AG09309 (cell line): ENCODE results near the gene SH2D4B.

ENCODE experiments used
- DNase-seq: peaks from one replicate; pipeline ENCODE4 v3.0.0-alpha.2; 2010; ENCODE audit warnings: low read depth
- H3K4me3 ChIP-seq: 2 replicates; pipeline ENCODE4 v1.5.1; 2011; ENCODE audit warnings: mild to moderate bottlenecking, low read depth, low read length, moderate library complexity; ENCODE audit not compliant: control insufficient read depth
- TF ChIP-seq, protein P1 (sequence below): IDR thresholded peaks from 2 replicates; pipeline ENCODE4 v1.5.1; 2011; ENCODE audit warnings: mild to moderate bottlenecking, low read depth, low read length, inconsistent platforms; ENCODE audit not compliant: insufficient read depth, control insufficient read depth; ENCODE audit errors: missing control alignments

SH2D4B gene

DNA sequence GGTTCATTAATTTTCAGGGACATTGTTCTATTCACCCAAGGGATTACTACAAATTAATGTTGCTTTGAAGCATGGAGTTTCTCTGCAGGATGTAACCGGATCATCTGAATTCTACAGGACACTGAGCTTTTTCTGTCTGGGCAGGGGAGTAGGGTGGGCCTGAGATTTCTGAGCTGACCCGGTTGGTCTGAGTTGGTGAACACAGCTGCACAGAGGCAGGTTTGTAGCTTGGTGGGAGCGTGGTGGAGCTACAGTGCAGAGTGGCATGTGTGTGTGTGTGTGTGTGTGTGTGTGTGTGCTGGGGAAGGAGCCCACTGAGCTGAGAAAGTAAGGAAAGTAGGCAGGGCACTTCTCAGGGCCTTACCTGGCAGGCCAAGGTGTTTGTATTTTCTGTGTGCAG, 62.6 kb downstream of the SH2D4B start:
- no peak overlapping the region for H3K4me3 ChIP-seq
- no peak for DNase-seq
- TF ChIP-seq, protein P1, sequence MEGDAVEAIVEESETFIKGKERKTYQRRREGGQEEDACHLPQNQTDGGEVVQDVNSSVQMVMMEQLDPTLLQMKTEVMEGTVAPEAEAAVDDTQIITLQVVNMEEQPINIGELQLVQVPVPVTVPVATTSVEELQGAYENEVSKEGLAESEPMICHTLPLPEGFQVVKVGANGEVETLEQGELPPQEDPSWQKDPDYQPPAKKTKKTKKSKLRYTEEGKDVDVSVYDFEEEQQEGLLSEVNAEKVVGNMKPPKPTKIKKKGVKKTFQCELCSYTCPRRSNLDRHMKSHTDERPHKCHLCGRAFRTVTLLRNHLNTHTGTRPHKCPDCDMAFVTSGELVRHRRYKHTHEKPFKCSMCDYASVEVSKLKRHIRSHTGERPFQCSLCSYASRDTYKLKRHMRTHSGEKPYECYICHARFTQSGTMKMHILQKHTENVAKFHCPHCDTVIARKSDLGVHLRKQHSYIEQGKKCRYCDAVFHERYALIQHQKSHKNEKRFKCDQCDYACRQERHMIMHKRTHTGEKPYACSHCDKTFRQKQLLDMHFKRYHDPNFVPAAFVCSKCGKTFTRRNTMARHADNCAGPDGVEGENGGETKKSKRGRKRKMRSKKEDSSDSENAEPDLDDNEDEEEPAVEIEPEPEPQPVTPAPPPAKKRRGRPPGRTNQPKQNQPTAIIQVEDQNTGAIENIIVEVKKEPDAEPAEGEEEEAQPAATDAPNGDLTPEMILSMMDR, result no peak

DNA sequence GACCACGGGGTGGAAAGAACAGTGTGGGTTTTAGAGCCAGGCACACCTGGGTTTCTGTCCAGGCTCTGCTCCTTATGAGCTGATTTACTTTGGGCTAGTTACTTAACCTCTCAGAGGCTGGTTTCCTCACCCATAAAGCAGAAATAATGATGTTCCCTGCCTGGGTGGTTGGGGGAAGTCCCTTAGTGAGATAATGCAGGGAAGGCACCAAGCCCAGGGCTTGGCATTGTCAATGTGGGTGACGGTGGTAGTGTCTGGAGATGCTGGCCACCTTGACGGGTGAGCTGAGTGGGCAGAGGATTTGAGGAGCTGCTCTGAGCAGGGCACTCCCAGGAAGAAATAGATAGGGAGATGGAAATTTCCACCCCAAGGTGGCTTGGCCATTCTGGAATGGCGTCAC, 65.2 kb downstream of the SH2D4B start:
- H3K4me3 ChIP-seq, result no peak overlapping the region
- DNase-seq, result no peak
- TF ChIP-seq, protein P1, result no peak

DNA sequence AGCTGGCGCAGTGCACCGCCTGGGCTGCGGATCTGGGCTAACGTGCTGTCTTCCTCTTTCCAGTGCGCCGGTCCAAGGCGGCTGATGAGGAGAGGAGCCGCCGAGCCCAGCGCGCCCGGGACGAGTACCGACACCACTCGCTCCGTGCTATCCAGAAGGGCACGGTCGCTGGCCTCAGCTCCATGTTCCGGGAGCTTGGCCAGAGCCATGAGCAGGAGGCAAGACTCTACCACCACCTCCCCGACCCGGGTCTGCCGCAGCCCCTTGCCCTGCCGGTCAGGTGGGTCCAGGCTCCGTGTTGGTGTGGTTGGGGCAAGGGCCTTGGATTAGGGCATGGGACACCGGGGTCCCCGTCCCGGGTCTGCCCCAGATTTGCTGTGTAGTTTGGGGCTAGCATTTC, 65.8 kb downstream of the SH2D4B start:
- DNase-seq, result no peak
- no peak overlapping the region for H3K4me3 ChIP-seq
- TF ChIP-seq, protein P1, result no peak

DNA sequence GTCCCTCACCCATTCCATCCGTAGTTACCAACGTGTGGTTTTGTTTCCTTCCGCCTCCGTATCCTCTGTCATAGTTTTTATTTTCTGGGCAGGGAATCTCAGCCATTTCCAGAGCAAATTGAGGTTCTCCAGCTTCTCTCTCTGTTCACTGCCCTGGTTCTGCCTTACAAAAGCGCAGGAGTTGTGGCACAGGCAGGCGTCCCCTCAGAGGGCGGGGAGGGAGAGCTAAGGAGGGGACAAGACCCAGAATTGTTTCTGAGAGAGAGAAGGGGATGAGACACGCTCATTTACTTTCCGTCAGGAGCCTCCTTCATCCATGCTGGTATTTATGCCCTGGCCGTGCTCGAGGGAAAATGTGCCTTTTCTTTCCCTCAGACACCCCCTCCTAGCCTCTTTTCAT, 71.0 kb downstream of the SH2D4B start:
- H3K4me3 ChIP-seq, result no peak overlapping the region
- no peak for DNase-seq
- TF ChIP-seq, protein P1, result no peak

DNA sequence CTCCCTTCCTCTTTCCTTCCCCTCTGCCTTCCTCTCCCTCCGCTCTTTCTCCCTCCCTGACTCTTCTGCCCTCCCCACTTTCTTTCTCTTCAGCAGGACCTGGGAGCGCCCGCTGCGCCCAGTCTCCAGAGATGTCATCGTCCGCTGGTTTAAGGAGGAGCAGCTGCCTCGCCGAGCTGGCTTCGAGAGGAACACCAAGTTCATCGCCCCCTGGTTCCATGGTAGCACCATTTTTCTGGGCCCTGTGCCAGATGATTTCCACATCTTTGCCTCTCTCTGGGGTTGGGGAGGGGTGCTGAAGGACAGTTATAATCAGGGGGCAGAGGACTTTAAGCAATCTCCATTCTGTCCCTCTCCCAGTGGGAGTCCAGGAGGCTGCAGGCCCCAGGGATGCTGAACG, 71.6 kb downstream of the SH2D4B start:
- H3K4me3 ChIP-seq, result no peak overlapping the region
- TF ChIP-seq, protein P1, result no peak

DNA sequence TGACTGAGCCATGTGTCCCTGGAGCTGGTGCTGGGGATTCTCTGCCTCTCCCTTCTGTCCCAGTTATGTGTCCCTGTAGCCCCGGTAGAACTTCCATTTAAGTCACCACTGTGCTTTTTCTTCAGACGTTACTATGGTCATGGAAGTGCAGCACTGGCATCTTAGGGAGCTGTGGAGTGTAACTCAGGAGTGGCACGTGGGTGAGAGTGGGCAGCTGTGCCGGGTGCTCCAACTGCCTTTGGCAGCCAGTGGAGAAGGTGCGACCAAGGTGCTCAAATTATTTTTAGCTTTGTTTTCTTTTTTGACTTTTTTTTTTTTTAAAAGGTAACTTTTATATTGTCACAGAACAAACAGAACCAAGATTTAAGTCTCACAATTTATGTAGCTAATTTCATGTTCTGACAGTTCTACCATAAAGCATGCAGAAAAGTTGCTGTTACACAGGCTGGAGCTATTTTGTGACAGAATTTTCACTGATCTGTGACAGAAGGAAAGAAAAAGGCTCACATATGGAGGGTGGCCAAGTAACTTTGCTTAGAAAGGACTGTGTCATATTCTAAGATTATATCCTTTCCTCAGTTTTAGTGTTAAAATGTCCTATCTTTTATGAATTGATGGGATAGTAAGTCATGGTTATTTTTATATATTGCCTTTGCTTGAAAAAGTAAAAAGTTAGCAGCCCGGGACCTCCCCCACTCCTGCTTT, 73.9 kb downstream of the SH2D4B start:
- DNase-seq, result no peak
- TF ChIP-seq, protein P1, result no peak
- H3K4me3 ChIP-seq, result no peak overlapping the region

More for the DNA sequence above, 71.6 kb downstream of the SH2D4B start:
- no peak for DNase-seq
